SK-N-SH treated with all-trans-retinoic acid at 6 μM for 48 hours (cell line): Measurements from ENCODE around the gene GALNT11.

Experiments
- ATAC-seq: fragments of 200-7000 bp; cut with Tn5 transposase; 3 replicates; pipeline ENCODE4 v1.9.1; 2020; ENCODE audit warnings: mild to moderate bottlenecking, moderate library complexity
- ARNTL ChIP-seq: fragments of 450-650 bp; formaldehyde crosslinking; IDR thresholded peaks from 2 replicates; pipeline ENCODE4 v1.5.0; 2020; ENCODE audit warnings: low read depth, mild to moderate bottlenecking, moderate library complexity, borderline replicate concordance
- BACH2 ChIP-seq: fragments of 250-450 bp; sonication (Bioruptor Pico); IDR thresholded peaks from 2 replicates; pipeline ENCODE4 v1.9.0; 2021; ENCODE audit warnings: mild to moderate bottlenecking, borderline replicate concordance
- CSDC2 ChIP-seq: fragments of 250-450 bp; sonication (Bioruptor Pico); IDR thresholded peaks from 2 replicates; pipeline ENCODE4 v1.5.0; 2020; ENCODE audit warnings: mild to moderate bottlenecking, moderate library complexity
- ESRRG ChIP-seq: fragments of 250-450 bp; sonication (Bioruptor Pico); IDR thresholded peaks from 2 replicates; pipeline ENCODE4 v1.6.1; 2021; ENCODE audit warnings: mild to moderate bottlenecking
- GLIS3 ChIP-seq: fragments of 250-450 bp; sonication (Bioruptor Pico); IDR thresholded peaks from 2 replicates; pipeline ENCODE4 v1.5.0; 2020; ENCODE audit warnings: mild to moderate bottlenecking, moderate library complexity
- ISL1 ChIP-seq: fragments of 250-450 bp; sonication (Bioruptor Pico); IDR thresholded peaks from 2 replicates; pipeline ENCODE4 v2.1.2; 2022; ENCODE audit warnings: mild to moderate bottlenecking, moderate library complexity
- OSR1 ChIP-seq: fragments of 250-450 bp; sonication (Bioruptor Pico); IDR thresholded peaks from 2 replicates; pipeline ENCODE4 v1.8.0; 2022; ENCODE audit warnings: moderate library complexity, mild to moderate bottlenecking, inconsistent platforms
- PPARA ChIP-seq: fragments of 250-450 bp; sonication (Bioruptor Pico); IDR thresholded peaks from 2 replicates; pipeline ENCODE4 v1.5.0; 2020; ENCODE audit warnings: mild to moderate bottlenecking, borderline replicate concordance
- RARB ChIP-seq: fragments of 250-450 bp; sonication (Bioruptor Pico); IDR thresholded peaks from 2 replicates; pipeline ENCODE4 v1.8.0; 2021; ENCODE audit warnings: mild to moderate bottlenecking, moderate library complexity
- SNAI2 ChIP-seq: fragments of 250-450 bp; sonication (Bioruptor Pico); IDR thresholded peaks from 2 replicates; pipeline ENCODE4 v1.5.0; 2020; ENCODE audit warnings: mild to moderate bottlenecking, moderate library complexity
- TCF4 ChIP-seq: fragments of 250-450 bp; sonication (Bioruptor Pico); IDR thresholded peaks from 2 replicates; pipeline ENCODE4 v1.8.0; 2021; ENCODE audit warnings: mild to moderate bottlenecking, moderate library complexity, borderline replicate concordance
- TOX ChIP-seq: fragments of 250-450 bp; sonication (Bioruptor Pico); IDR thresholded peaks from 2 replicates; pipeline ENCODE4 v1.8.0; 2021; ENCODE audit warnings: mild to moderate bottlenecking, moderate library complexity, borderline replicate concordance
- ZC3H10 ChIP-seq: fragments of 250-450 bp; sonication (Bioruptor Pico); IDR thresholded peaks from 2 replicates; pipeline ENCODE4 v1.5.1; 2021; ENCODE audit warnings: mild to moderate bottlenecking, moderate library complexity
- ZFP3 ChIP-seq: fragments of 250-450 bp; sonication (Bioruptor Pico); IDR thresholded peaks from 2 replicates; pipeline ENCODE4 v1.5.0; 2020; ENCODE audit warnings: mild to moderate bottlenecking, moderate library complexity
- ZNF565 ChIP-seq: fragments of 450-650 bp; formaldehyde crosslinking; conservative IDR thresholded peaks from 2 replicates; pipeline ENCODE4 v1.5.0; 2020; ENCODE audit warnings: low read depth, mild to moderate bottlenecking, moderate library complexity
- ZNF70 ChIP-seq: fragments of 450-650 bp; formaldehyde crosslinking; IDR thresholded peaks from 2 replicates; pipeline ENCODE4 v1.5.0; 2020; ENCODE audit warnings: mild to moderate bottlenecking, moderate library complexity
- ZNF8 ChIP-seq: fragments of 450-650 bp; formaldehyde crosslinking; IDR thresholded peaks from 2 replicates; pipeline ENCODE4 v1.5.0; 2020; ENCODE audit warnings: mild to moderate bottlenecking, moderate library complexity
- TF ChIP-seq, protein P1 (sequence below): fragments of 250-450 bp; sonication (Bioruptor Pico); IDR thresholded peaks from 2 replicates; pipeline ENCODE4 v1.5.0; 2020; ENCODE audit warnings: mild to moderate bottlenecking, moderate library complexity
- TF ChIP-seq, protein P2 (sequence below): fragments of 250-450 bp; sonication (Bioruptor Pico); IDR thresholded peaks from 2 replicates; pipeline ENCODE4 v1.5.1; 2020; ENCODE audit warnings: low read depth, mild to moderate bottlenecking, moderate library complexity
- TF ChIP-seq, protein P3 (sequence below): fragments of 250-450 bp; sonication (Bioruptor Pico); IDR thresholded peaks from 2 replicates; pipeline ENCODE4 v1.5.1; 2021; ENCODE audit warnings: mild to moderate bottlenecking, moderate library complexity

The GALNT11 gene

DNA sequence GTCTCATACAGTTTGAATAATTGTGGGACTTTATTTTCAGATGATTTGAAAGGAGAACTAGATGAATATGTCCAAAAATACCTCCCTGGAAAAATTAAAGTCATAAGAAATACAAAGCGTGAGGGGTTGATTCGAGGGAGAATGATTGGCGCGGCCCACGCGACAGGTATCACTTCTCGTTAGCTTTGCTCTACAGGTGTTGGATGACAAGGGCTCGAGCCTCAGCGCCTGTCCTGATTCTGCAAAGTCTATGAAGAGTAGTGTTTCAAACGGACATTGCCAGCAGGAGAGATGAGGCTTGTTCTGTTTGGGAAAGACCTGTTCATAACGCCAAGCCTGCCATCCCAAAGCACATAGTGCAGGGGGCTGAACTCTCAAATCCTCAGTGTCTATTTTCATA is 79.7 kb downstream of the GALNT11 start:
- TF ChIP-seq ZFP3 = no peak
- no peak for TF ChIP-seq ZNF565
- TF ChIP-seq ZNF8 (CRISPR knock-in tag) = no peak
- TF ChIP-seq, protein P1, sequence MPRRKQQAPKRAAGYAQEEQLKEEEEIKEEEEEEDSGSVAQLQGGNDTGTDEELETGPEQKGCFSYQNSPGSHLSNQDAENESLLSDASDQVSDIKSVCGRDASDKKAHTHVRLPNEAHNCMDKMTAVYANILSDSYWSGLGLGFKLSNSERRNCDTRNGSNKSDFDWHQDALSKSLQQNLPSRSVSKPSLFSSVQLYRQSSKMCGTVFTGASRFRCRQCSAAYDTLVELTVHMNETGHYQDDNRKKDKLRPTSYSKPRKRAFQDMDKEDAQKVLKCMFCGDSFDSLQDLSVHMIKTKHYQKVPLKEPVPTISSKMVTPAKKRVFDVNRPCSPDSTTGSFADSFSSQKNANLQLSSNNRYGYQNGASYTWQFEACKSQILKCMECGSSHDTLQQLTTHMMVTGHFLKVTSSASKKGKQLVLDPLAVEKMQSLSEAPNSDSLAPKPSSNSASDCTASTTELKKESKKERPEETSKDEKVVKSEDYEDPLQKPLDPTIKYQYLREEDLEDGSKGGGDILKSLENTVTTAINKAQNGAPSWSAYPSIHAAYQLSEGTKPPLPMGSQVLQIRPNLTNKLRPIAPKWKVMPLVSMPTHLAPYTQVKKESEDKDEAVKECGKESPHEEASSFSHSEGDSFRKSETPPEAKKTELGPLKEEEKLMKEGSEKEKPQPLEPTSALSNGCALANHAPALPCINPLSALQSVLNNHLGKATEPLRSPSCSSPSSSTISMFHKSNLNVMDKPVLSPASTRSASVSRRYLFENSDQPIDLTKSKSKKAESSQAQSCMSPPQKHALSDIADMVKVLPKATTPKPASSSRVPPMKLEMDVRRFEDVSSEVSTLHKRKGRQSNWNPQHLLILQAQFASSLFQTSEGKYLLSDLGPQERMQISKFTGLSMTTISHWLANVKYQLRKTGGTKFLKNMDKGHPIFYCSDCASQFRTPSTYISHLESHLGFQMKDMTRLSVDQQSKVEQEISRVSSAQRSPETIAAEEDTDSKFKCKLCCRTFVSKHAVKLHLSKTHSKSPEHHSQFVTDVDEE (CRISPR knock-in tag) = no peak
- TF ChIP-seq TOX = no peak
- no peak for TF ChIP-seq ISL1 (CRISPR knock-in tag)
- TF ChIP-seq ZC3H10 = no peak
- TF ChIP-seq OSR1 (CRISPR knock-in tag) = no peak
- no peak for TF ChIP-seq GLIS3 (CRISPR knock-in tag)
- no peak for TF ChIP-seq TCF4
- no peak for TF ChIP-seq RARB
- TF ChIP-seq CSDC2 (CRISPR knock-in tag) = no peak
- TF ChIP-seq ESRRG = no peak
- no peak for TF ChIP-seq PPARA (CRISPR knock-in tag)
- no peak for ATAC-seq

DNA sequence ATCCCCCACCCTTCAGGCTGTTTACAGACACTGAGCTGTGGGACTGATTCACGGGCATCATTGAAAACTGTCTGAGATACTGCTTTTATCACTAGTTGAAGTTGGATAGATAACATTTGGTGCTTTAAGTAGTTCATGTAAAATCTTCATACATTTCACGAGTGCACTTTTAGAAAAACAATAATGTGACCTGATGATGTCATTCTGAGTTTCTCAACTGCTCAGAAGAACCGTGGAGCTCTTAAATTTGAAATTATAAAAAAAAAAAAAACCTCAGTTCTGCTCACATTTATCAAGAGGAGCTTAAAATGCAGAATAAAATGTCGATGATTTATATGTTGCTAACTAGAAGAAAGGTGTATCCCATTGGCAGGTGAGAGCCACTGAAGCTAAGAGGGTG is 81.5 kb downstream of the GALNT11 start:
- no peak for ATAC-seq
- TF ChIP-seq CSDC2 (CRISPR knock-in tag) = no peak
- TF ChIP-seq, protein P2, sequence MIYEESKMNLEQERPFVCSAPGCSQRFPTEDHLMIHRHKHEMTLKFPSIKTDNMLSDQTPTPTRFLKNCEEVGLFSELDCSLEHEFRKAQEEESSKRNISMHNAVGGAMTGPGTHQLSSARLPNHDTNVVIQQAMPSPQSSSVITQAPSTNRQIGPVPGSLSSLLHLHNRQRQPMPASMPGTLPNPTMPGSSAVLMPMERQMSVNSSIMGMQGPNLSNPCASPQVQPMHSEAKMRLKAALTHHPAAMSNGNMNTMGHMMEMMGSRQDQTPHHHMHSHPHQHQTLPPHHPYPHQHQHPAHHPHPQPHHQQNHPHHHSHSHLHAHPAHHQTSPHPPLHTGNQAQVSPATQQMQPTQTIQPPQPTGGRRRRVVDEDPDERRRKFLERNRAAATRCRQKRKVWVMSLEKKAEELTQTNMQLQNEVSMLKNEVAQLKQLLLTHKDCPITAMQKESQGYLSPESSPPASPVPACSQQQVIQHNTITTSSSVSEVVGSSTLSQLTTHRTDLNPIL (CRISPR knock-in tag) = no peak
- no peak for TF ChIP-seq ARNTL
- TF ChIP-seq, protein P3, sequence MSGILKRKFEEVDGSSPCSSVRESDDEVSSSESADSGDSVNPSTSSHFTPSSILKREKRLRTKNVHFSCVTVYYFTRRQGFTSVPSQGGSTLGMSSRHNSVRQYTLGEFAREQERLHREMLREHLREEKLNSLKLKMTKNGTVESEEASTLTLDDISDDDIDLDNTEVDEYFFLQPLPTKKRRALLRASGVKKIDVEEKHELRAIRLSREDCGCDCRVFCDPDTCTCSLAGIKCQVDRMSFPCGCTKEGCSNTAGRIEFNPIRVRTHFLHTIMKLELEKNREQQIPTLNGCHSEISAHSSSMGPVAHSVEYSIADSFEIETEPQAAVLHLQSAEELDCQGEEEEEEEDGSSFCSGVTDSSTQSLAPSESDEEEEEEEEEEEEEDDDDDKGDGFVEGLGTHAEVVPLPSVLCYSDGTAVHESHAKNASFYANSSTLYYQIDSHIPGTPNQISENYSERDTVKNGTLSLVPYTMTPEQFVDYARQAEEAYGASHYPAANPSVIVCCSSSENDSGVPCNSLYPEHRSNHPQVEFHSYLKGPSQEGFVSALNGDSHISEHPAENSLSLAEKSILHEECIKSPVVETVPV (CRISPR knock-in tag) = no peak
- TF ChIP-seq TOX = no peak

DNA sequence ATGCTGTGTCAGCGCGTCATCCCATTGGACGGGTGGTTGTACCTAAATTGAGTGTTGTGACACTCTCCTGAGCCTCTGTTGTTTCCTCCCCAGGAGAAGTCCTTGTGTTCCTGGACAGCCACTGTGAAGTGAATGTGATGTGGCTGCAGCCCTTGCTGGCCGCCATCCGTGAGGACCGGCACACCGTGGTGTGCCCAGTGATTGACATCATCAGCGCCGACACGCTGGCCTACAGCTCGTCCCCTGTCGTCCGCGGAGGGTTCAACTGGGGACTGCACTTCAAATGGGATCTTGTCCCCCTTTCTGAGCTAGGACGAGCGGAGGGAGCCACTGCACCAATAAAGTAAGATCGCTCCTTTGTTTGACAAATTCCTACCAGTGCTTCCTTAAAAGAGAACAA is 82.5 kb downstream of the GALNT11 start:
- no peak for TF ChIP-seq TCF4
- no peak for TF ChIP-seq SNAI2 (CRISPR knock-in tag)
- TF ChIP-seq ZC3H10 = no peak
- no peak for TF ChIP-seq ZNF8 (CRISPR knock-in tag)
- TF ChIP-seq BACH2 (CRISPR knock-in tag) = no peak
- TF ChIP-seq RARB = no peak
- no peak for TF ChIP-seq ESRRG
- no peak for TF ChIP-seq ZFP3
- TF ChIP-seq, protein P1 (CRISPR knock-in tag) = no peak
- TF ChIP-seq ZNF565 = no peak
- TF ChIP-seq ISL1 (CRISPR knock-in tag) = no peak
- no peak for TF ChIP-seq ZNF70 (CRISPR knock-in tag)
- no peak for TF ChIP-seq PPARA (CRISPR knock-in tag)
- no peak for TF ChIP-seq ARNTL
- TF ChIP-seq, protein P3 (CRISPR knock-in tag) = no peak
- TF ChIP-seq TOX = no peak
- no peak for TF ChIP-seq GLIS3 (CRISPR knock-in tag)
- no peak for TF ChIP-seq CSDC2 (CRISPR knock-in tag)
- no peak for ATAC-seq
